GM18867 (cell line): ENCODE data around the gene IER5.
A peak's percentile ranks its signal among the peaks of the same experiment; 100 is the strongest.
"Not testable (repeated sequence)": the region's sequence is repeated elsewhere in the genome, so short reads cannot be mapped to it uniquely, and the experiment has no call there.

Source experiments
- ATAC-seq: cut with Tn5 transposase; IDR thresholded peaks from one replicate; pipeline ENCODE4 v1.9.1; 2021; ENCODE audit warnings: mild to moderate bottlenecking, moderate library complexity; ENCODE audit not compliant: unreplicated experiment

IER5 gene

GRCh38 chr1:181113059-181113641 is 24.6 kb downstream of the IER5 start:
- ATAC-seq, result no peak

- ATAC-seq, result no peak
These were observed 26.3 kb downstream of the IER5 start for GRCh38 chr1:181114574-181115367.

- no peak for ATAC-seq
These were observed 26.8 kb downstream of the IER5 start for GRCh38 chr1:181115368-181115684.

GRCh38 chr1:181115971-181116370 is 27.5 kb downstream of the IER5 start:
- not testable (repeated sequence) for ATAC-seq

- ATAC-seq, result no peak
These were observed 28.4 kb downstream of the IER5 start for GRCh38 chr1:181116819-181117390.

- ATAC-seq, result no peak
These were observed 29.3 kb downstream of the IER5 start for GRCh38 chr1:181117648-181118449.

GRCh38 chr1:181119093-181119989 is 30.8 kb downstream of the IER5 start:
- ATAC-seq, result no peak

- ATAC-seq, result no peak
These were observed 32.4 kb downstream of the IER5 start for GRCh38 chr1:181120924-181121323.

GRCh38 chr1:181121498-181121897 is 33.0 kb downstream of the IER5 start:
- ATAC-seq, result no peak

GRCh38 chr1:181122222-181122621 is 33.7 kb downstream of the IER5 start:
- no peak for ATAC-seq

- ATAC-seq, result no peak
These were observed 34.7 kb downstream of the IER5 start for GRCh38 chr1:181123173-181123572.

GRCh38 chr1:181124291-181124751 is 35.8 kb downstream of the IER5 start:
- no peak for ATAC-seq

- ATAC-seq, result no peak
These were observed 37.8 kb downstream of the IER5 start for GRCh38 chr1:181126289-181126688.

- no peak for ATAC-seq
These were observed 38.5 kb downstream of the IER5 start for GRCh38 chr1:181126871-181127587.

- ATAC-seq, result no peak
These were observed 39.5 kb downstream of the IER5 start for GRCh38 chr1:181127898-181128453.

- ATAC-seq, result peak; percentile 65
These were observed 40.3 kb downstream of the IER5 start for GRCh38 chr1:181128592-181129497.

- ATAC-seq, result no peak
These were observed 41.5 kb downstream of the IER5 start for GRCh38 chr1:181129771-181130606.
